Stimulated activated CD4-positive, alpha-beta T cell treated with anti-CD3 and anti-CD28 coated beads, Interleukin-12 subunit alpha, Interleukin-12 subunit beta, amount 100 ng/mL, for 24 hours (primary cell): ENCODE results near the gene PRKCQ.

ENCODE experiments used
- DNase-seq, 2 experiments: peaks; one replicate each; pipeline ENCODE4 v3.0.0-alpha.2; 2020; ENCODE audit warnings: low read depth in 2 of 2

The PRKCQ gene

GRCh38 chr10:6525599-6526165, 54.4 kb downstream of the PRKCQ start:
- DNase-seq, result no peak

GRCh38 chr10:6522230-6522629, 57.8 kb downstream of the PRKCQ start:
- DNase-seq, result no peak

- DNase-seq, result no peak
Observed at GRCh38 chr10:6520138-6520537, 59.9 kb downstream of the PRKCQ start.

DNA sequence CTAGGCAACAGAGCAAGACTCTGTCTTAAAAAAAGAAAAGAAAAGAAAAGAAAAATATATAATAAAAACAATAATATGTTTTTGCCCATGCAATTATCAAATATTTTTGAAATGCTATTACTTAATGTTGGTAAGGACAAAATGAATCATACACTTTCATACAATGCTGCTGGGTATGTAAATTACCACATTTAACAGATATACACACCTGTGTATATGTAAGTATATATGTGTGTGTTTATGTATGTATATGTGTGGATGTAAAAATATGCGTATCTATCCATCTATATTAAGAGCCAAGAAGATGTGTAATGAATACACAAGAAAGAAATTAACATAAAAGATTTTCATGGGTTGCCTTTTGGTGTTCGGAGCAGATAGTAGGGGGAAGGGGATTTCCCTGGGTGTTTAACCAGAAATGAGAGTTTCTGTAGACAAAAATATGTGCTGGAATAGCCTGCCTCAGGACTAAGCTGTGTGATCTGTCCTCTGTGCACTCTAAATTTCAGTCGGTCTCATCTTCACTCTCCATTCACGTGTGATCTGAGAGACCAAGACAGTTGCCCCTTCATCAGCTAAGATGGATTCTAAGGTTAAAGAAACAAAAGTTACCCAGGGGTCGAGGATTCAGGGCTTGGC, 61.2 kb downstream of the PRKCQ start:
- DNase-seq, result no peak

DNA sequence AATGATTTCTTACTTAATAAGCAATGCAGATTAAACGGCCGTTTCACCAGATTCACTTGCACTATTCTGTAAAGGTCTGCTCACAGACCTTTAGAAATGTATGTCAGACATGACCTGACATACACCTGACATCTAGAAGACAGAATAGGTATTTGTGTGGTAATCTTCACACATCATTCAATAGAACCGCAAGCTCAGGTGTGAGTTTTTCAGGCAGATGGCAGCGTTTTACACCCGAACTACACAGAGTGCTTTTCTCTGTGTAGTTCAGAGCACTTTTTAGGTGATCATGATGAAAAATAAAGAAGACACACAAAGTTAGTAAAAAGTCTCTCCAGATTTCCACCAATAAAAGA, 63.2 kb downstream of the PRKCQ start:
- no peak for DNase-seq

DNA sequence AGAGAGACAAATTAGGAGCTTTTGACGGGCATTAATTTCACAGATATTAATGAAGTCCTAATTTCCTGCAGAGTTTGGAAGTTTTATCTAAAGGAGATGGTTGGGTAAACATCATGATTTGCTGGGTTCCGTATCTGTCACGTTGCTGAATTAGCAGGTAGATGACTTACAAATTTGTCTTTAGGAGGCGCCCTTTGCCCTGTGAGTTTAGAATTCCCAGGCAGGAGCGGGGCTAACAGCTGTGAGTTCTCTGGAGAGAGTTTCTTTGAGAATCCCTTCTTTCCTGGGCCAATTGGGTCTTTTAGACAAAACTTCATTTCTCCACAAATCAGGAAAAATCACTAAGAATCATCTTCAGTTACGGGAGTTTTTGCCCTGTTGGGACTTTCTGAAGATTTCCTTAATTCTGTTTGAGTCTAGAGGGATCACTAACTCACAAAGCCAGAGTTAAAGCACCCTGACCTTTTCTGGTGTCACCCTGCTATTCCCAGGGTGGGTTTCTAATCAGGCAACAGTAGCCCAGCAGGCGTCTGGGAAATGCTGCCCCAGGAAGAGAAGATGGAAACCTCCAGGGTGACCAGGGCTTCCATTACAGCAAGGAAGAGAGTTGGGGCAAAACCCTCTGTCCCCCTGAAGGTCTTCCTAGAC, 63.7 kb downstream of the PRKCQ start:
- DNase-seq, result no peak

- DNase-seq, result no peak
Observed at GRCh38 chr10:6514844-6515780, 65.0 kb downstream of the PRKCQ start.

GRCh38 chr10:6514180-6514579, 65.9 kb downstream of the PRKCQ start:
- DNase-seq, result no peak

DNA sequence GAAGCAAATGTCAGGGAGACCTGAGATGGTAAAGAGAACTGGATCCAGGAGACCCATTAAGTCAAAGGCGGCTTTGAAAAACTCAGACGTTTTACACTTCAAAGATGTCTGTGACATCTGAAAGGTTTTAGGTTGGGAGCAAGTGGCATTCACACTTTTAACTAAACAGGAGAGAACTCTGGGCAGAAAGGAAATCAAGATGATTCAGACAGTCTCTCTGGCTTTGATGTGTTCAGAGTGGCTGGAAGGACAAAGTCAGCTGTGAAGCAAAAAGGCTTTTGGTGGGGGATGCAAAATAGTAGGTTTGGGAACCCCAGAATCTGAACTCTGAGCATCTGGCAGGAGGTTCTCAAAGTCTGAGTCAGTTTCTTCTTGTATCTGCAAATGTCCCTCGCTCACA, 66.6 kb downstream of the PRKCQ start:
- no peak for DNase-seq

DNA sequence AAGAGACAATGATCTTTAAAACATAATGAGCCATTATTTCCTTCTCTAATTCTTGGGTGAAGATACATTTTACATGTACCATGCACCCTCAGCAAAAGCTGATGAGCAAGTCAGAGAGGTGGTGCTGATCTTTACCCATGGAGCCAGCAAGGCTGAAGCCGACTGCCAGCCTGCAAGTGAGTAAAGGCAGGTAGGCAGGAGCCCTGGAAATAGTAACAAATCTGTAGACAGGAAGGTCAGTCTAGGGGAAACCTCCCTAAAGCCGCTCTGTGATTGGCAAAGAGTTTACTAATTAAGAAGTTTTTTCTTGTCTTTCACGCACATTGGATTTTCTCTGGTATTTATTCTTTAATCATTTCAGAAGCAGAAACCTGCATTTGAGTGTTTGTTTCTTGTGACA, 67.9 kb downstream of the PRKCQ start:
- DNase-seq, result no peak

DNA sequence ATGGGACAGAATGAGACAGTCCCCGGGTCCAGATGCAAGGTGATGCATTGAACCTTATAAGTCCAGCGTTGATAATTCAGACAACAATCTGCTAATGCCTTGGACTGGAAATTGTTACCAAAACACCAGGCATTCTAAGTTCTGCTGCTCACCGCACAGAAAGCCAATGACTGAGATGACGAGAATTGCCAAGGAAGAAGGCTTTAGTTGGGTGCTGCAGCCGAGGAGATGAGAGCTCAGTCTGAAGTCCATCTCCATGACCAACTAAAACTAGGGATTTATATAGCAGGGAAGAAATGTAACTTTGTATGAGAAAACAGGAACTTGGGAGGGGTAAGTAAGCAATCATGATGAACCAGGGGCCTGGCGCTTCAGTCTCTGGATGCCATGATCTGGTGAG, 68.7 kb downstream of the PRKCQ start:
- no peak for DNase-seq

GRCh38 chr10:6507311-6507710, 72.8 kb downstream of the PRKCQ start:
- DNase-seq, result peak in 1 of 2 experiments; percentile 35

DNA sequence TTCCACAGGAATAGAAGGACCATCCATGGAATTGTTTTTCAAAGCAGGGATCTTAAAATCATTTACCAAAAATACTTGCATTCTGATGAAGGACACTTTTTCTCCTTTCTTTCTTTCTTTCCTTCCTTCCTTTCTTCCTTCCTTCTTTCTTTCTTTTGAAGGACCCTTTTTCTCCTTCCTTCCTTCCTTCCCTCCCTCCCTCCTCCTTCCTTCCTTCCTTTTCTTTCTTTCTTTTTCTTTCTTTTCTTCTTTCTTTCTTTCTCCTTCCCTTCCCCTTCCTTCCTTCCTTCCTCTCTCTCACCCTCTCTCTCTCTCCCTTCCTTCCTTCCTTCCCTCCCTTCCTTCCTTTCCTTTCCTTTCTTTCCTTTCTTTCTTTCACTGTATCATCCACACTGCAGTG, 74.8 kb downstream of the PRKCQ start:
- no peak for DNase-seq

- peak in 1 of 2 experiments; percentile 20 for DNase-seq
Observed at GRCh38 chr10:6504296-6504695, 75.8 kb downstream of the PRKCQ start.

- DNase-seq, result no peak
Observed at GRCh38 chr10:6503171-6503570, 76.9 kb downstream of the PRKCQ start.

DNA sequence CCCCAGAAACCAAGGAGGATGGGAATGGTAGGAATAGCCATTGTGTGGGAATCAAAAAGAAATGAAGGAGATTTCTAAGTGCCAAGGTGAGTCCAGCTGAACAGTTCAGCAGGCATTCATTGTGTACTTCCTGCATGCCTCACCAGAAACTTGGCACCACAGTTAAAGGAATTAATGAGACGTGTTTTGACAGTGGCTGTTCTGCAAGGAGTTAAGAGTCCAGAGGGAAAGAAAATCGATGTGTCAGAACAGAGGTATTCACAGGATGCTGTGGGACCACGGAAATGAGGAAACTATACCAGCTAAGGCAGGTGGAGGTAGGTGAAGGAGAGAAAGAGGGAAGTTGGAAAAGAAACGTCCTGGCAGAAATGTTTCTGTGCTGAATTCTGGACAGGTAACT, 78.1 kb downstream of the PRKCQ start:
- DNase-seq, result no peak

DNA sequence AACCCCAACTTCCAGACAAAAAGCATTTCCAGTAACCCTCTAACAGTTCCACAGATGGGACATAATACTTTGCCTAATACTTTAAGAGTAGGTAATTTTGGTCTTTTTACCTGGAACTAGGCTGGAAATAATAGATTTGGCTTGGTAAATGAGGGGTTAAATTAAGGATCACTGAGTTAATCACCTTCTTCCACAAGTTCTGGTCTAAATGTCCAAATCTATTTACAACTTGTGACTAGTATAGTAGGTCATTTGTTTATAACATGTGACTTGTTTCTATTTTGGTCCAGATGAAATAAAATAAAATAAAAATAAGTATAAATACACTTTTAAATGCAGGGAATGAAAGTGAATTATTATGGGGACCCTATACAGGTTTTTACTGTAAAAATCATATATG, 80.1 kb downstream of the PRKCQ start:
- no peak for DNase-seq

DNA sequence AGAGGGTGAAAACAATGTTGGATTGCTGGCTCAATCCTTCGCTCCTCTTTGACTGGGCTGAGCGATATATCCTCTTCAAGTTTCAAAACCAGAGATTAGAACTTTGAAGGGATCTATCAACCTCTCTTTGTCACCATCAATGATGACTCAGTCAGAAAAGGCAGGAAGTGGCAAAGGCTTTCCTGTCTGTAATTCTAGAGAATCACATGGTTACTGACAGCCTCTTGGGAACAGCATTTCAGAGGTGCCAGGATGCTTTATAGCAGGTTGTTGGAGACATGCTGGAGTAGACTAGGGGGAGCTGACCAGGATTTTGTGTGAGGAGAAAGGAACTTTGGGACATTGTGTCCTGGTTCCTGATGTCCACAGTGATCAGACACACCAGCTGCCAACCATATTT, 81.3 kb downstream of the PRKCQ start:
- DNase-seq, result peak in 1 of 2 experiments; percentile 12

GRCh38 chr10:6497620-6498019, 82.5 kb downstream of the PRKCQ start:
- DNase-seq, result no peak

DNA sequence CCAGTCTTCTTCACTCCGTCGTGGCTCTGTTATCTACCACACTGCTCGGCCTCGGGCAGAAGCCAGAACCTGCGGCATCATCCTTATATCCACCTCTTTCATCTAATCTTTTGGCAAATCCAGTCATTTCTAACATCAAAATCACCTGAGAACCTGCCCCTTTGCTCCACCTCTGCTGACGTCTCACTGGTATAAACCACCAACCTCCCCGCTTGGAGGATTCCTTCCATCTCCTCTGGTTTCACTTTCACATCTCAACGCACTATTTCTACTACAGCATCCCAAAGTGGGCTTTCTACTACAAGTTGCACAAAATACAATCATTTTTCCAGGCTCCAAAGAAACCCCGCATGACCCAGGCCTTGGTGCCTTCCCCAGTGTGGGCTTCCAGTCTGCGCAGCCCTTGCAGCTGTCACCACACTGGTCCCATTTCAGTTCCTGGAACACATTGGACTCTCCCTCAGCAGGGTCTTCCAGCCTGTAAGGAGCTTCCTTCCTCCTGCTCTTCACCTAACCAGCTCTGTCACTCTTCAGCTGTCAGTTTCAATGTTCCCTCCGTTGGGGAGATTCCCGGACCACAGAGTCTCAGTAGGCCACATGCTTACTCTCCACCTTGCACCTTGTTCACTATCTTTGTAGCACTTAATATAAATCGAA, 85.0 kb downstream of the PRKCQ start:
- DNase-seq, result no peak

GRCh38 chr10:6494442-6494819, 85.6 kb downstream of the PRKCQ start:
- DNase-seq, result no peak
